ENCODE measurements around the gene STATH. TPM values are rescaled to one million over a fixed set of nuclear protein-coding genes. Genes with fewer than 3 reads are reported as not detected.

The STATH gene
- total and polyA plus RNA-seq, 2 experiments from 2014 or later, result not detected

GRCh38 chr4:70041652-70042286 lies 46.0 kb downstream of the STATH start:
- Histone ChIP-seq H3K4me2 (no peak overlapping the region), H2AFZ (no peak overlapping the region), H3K27ac (ENCODE audit: low read depth) (no peak overlapping the region), H3K79me2 (replicated peaks; ENCODE audit: insufficient read depth) (no peaks in the 10 kb centered on the region), H3K9me2 (ENCODE audit: insufficient read depth) (no peaks in the 10 kb centered on the region; the same call in 1 of the 2 replicates), H3K4me1 (ENCODE audit: insufficient read depth) (no peaks in the 10 kb centered on the region), H3K27me3 (ENCODE audit: insufficient read depth) (no peaks in the 10 kb centered on the region), H3K4me3 (no peak overlapping the region), H4K20me1 (replicated peaks; ENCODE audit: insufficient read depth) (no peaks in the 10 kb centered on the region), H3F3A (replicated peaks; ENCODE audit: low read depth) (no peaks in the 10 kb centered on the region), H3K36me3 (ENCODE audit: insufficient read depth) (no peaks in the 10 kb centered on the region; the same call in 1 of the 2 replicates)
- Mint-ChIP-seq H3K27ac (no peak overlapping the region), H3K4me3 (no peak overlapping the region), H3K36me3 (ENCODE audit: low read depth) (peaks cover 9% of the 10 kb centered on the region; the same call in 2 of the 3 replicates), H3K4me1 (no peaks in the 10 kb centered on the region), H3K27me3 (ENCODE audit: insufficient read depth, low read depth, poor library complexity) (no peaks in the 10 kb centered on the region), H3K9me3 (peaks cover 28% of the 10 kb centered on the region)
- no peak for ATAC-seq
- TF ChIP-seq ZNF114 (CRISPR knock-in tag; IDR thresholded peaks at IDR 0.05), result no peak
- no peak for TF ChIP-seq STAT1 (IDR thresholded peaks at IDR 0.05; ENCODE audit: unreplicated experiment)
- no peak for TF ChIP-seq ZNF462 (CRISPR knock-in tag; IDR thresholded peaks at IDR 0.05)
- TF ChIP-seq NANOG (IDR thresholded peaks at IDR 0.05; ENCODE audit: borderline replicate concordance), result no peak
- TF ChIP-seq EZH2phosphoT487 (IDR thresholded peaks at IDR 0.05; ENCODE audit: unreplicated experiment), result no peak
- TF ChIP-seq REST (IDR thresholded peaks at IDR 0.05; ENCODE audit: unreplicated experiment), result no peak
- no peak for TF ChIP-seq ZNF331 (CRISPR knock-in tag; IDR thresholded peaks at IDR 0.05; ENCODE audit: low read depth)
- TF ChIP-seq EZH2 (IDR thresholded peaks at IDR 0.05; ENCODE audit: low read depth, unreplicated experiment), result no peak
- TF ChIP-seq POLR2AphosphoS5 (IDR thresholded peaks at IDR 0.05; ENCODE audit: low read depth), result no peak
- TF ChIP-seq JUNB (IDR thresholded peaks at IDR 0.05; ENCODE audit: unreplicated experiment), result no peak
- TF ChIP-seq CREB1 (CRISPR knock-in tag; IDR thresholded peaks at IDR 0.05; ENCODE audit: low read depth), result no peak
- TF ChIP-seq ETS1 (IDR thresholded peaks at IDR 0.05), result no peak
- TF ChIP-seq CTCF (conservative IDR thresholded peaks at IDR 0.05; ENCODE audit: low read depth in 2 of 2), result no peak
- no peak for DNase-seq (ENCODE audit: low spot score)

All from GM23338 (cell line).